ENCODE results near the gene CXADR. TPM values are rescaled to one million over a fixed set of nuclear protein-coding genes. Genes with fewer than 3 reads are reported as not detected.

Gene CXADR
- total RNA-seq, 2 donors from 2014 or later, result 0.28 TPM; not detected in 1

- ATAC-seq (ENCODE audit: insufficient number of reproducible peaks, low FRiP score, low read depth) (no peak), DNase-seq (ENCODE audit: low spot score) (no peak)
- peak overlapping the region; percentile 91 for H3K4me3 ChIP-seq
- H3K9me3 ChIP-seq, result no peaks in the 10 kb centered on the region
- H3K27ac ChIP-seq, result peak overlapping the region; percentile 89 to 91
- H3K4me1 ChIP-seq (ENCODE audit: control insufficient read depth in 1 of 2, low read depth in 2 of 2), result peaks cover 5 to 21% of the 10 kb centered on the region in 2 donors
- H3K36me3 ChIP-seq, result no peaks in the 10 kb centered on the region
- no peaks in the 10 kb centered on the region for H3K27me3 ChIP-seq (replicated peaks; ENCODE audit: insufficient read depth)
- no peak for TF ChIP-seq CTCF (IDR thresholded peaks at IDR 0.05)
These were observed 98.1 kb downstream of the CXADR start for GRCh38 chr21:17610911-17611310.

GRCh38 chr21:17611414-17612022, 98.7 kb downstream of the CXADR start:
- Histone ChIP-seq H3K4me3 (peak overlapping the region; percentile 91), H3K27ac (peak overlapping the region; percentile 89 to 91), H3K27me3 (replicated peaks; ENCODE audit: insufficient read depth) (no peaks in the 10 kb centered on the region), H3K9me3 (no peaks in the 10 kb centered on the region), H3K36me3 (no peaks in the 10 kb centered on the region), H3K4me1 (ENCODE audit: control insufficient read depth in 1 of 2, low read depth in 2 of 2) (peaks cover 5 to 21% of the 10 kb centered on the region in 2 donors)
- ATAC-seq (ENCODE audit: insufficient number of reproducible peaks, low FRiP score, low read depth) (peak; percentile 92), DNase-seq (ENCODE audit: low spot score) (peak; percentile 62)
- TF ChIP-seq CTCF (IDR thresholded peaks at IDR 0.05), result no peak

- DNase-seq (ENCODE audit: low spot score), result no peak
These were observed 99.3 kb downstream of the CXADR start for GRCh38 chr21:17612023-17612564.

GRCh38 chr21:17612565-17613241, 99.9 kb downstream of the CXADR start, which contains the start of gene BTG3:
Gene BTG3 (minus strand): TSS chr21:17612901. CDS start chr21:17609144, 3,757 bp downstream.
- H3K36me3 ChIP-seq, result no peaks in the 10 kb centered on the region
- peak within 1 kb of the TSS; percentile 91 for H3K4me3 ChIP-seq
- H3K27ac ChIP-seq, result peak within 1 kb of the TSS; percentile 89 to 91
- peak; percentile 13 for DNase-seq (ENCODE audit: low spot score)
- H3K9me3 ChIP-seq, result no peaks in the 10 kb centered on the region
- peak; percentile 77 for ATAC-seq (ENCODE audit: insufficient number of reproducible peaks, low FRiP score, low read depth)
- no peak for TF ChIP-seq CTCF (IDR thresholded peaks at IDR 0.05)
- peaks cover 5 to 12% of the 10 kb centered on the region in 2 donors for H3K4me1 ChIP-seq (ENCODE audit: control insufficient read depth in 1 of 2, low read depth in 2 of 2)
- no peaks in the 10 kb centered on the region for H3K27me3 ChIP-seq (replicated peaks; ENCODE audit: insufficient read depth)

More at GRCh38 chr21:17612023-17612564, 99.3 kb downstream of the CXADR start:
- no peaks in the 10 kb centered on the region for H3K36me3 ChIP-seq
- peak overlapping the region; percentile 89 to 91 for H3K27ac ChIP-seq
- no peaks in the 10 kb centered on the region for H3K9me3 ChIP-seq
- peaks cover 5 to 18% of the 10 kb centered on the region in 2 donors for H3K4me1 ChIP-seq (ENCODE audit: control insufficient read depth in 1 of 2, low read depth in 2 of 2)
- H3K4me3 ChIP-seq, result peak overlapping the region; percentile 91
- no peaks in the 10 kb centered on the region for H3K27me3 ChIP-seq (replicated peaks; ENCODE audit: insufficient read depth)
- ATAC-seq (ENCODE audit: insufficient number of reproducible peaks, low FRiP score, low read depth), result peak; percentile 10
- no peak for TF ChIP-seq CTCF (IDR thresholded peaks at IDR 0.05)

- Histone ChIP-seq H3K4me1 (ENCODE audit: control insufficient read depth in 1 of 2, low read depth in 2 of 2) (peaks cover 5 to 9% of the 10 kb centered on the region in 2 donors), H3K27ac (peak overlapping the region; percentile 89 to 91), H3K36me3 (no peaks in the 10 kb centered on the region), H3K27me3 (replicated peaks; ENCODE audit: insufficient read depth) (no peaks in the 10 kb centered on the region), H3K9me3 (no peaks in the 10 kb centered on the region), H3K4me3 (peak overlapping the region; percentile 91)
- DNase-seq (ENCODE audit: low spot score) (peak; percentile 14), ATAC-seq (ENCODE audit: insufficient number of reproducible peaks, low FRiP score, low read depth) (no peak)
- no peak for TF ChIP-seq CTCF (IDR thresholded peaks at IDR 0.05)
These were observed 100.4 kb downstream of the CXADR start for GRCh38 chr21:17613242-17613676.

Measured in thoracic aorta (tissue), 2 donors.